HG03060 (cell line): ENCODE measurements around the gene C16orf89.
"Not testable (repeated sequence)": the region's sequence is repeated elsewhere in the genome, so short reads cannot be mapped to it uniquely, and the experiment has no call there.

Experiments
- ATAC-seq: cut with Tn5 transposase; IDR thresholded peaks from one replicate; pipeline ENCODE4 v1.9.1; 2021; ENCODE audit warnings: low read depth, moderate number of reproducible peaks; ENCODE audit not compliant: unreplicated experiment

C16orf89 gene, protein sequence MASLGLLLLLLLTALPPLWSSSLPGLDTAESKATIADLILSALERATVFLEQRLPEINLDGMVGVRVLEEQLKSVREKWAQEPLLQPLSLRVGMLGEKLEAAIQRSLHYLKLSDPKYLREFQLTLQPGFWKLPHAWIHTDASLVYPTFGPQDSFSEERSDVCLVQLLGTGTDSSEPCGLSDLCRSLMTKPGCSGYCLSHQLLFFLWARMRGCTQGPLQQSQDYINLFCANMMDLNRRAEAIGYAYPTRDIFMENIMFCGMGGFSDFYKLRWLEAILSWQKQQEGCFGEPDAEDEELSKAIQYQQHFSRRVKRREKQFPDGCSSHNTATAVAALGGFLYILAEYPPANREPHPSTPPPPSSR

DNA sequence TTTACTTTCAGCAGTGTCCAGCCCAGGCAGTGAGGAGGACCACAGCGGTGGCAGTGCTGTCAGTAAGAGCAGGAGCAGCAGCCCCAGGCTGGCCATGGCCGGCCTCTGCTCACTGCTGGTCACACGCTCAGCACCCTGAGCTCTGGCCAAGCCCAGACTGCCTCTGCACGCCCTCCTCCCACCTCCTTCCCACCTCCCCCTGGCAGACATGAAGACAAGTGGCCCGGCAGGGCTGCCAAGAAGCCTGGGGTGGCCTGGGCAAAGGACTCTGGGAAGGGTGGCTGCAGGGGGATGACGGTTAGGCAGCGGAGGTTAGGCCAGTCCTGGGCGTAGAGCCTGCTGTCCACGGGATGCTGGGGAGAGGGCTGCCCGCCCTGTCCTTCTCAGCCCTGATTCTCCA, at the start of gene C16orf89:
C16orf89 (minus strand) TSS at position 144 of the 400 bp plus-strand sequence; CDS start at position 96, 48 bp downstream.
- no peak for ATAC-seq

DNA sequence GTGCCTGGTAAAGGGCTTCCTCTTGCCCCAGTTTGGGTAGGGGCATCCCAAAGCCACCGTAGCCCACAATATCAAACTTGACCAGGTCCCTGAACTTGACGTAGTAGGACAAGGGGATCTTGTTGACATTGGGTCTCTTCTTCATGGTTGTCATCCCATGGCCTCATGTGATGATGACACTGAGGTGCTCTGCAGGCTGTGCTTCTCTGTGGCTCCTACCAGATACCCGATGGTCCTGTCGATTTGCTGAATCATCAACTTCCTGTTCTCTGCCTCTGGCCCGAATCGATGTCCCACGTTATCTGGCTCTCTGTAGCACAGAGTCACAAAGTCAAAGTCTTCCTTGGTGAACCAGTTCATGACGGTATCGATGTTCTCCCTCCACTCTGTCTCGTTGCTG, 45.2 kb upstream of the C16orf89 start:
- not testable (repeated sequence) for ATAC-seq

DNA sequence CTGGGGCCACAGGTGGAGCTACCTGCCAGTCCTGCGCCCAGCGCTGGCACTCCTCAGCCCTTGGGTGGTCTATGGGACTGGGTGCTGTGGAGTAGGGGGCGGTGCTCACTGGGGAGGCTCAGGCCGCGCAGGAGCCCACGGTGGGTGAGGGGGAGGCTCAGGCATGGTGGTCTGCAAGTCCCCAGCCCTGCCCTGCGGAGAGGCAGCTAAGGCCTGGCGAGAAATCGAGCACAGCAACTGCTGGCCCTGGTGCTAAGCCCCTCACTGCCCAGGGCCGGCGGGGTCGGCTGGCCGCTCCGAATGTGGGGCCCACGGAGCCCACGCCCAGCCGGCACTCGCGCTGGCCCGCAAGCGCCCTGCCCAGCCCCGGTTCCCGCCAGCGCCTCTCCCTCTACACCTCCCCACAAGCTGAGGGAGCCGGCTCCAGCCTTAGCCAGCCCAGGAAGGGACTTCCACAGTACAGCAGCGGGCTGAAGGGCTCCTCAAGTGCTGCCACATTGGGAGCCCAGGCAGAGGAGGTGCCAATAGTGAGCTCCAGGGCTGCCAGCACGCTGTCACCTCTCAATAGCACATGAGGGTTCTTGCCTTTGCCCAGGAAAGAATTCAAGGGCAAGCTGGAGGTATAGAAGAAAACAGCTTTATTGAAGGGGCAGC, 42.9 kb upstream of the C16orf89 start:
- no peak for ATAC-seq

DNA sequence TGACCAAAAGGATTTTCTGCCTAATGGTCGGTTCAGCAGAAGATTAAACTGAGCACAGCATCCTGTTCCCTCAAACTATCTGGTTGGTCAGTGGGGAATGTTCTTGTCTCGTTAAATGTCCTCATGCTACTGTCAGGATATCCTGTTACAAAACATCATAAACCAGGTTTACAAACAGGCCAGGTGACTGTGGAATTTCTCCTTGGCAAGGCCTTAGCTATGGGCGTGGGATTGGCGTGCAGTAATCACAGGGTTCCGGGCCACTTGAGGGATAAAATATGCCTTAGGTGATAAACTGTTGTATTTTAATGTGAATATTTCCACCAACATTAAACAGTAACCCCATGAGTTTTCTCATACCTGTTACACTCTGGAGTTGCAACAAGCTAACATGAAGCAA, 39.3 kb upstream of the C16orf89 start:
- ATAC-seq: not testable (repeated sequence)

DNA sequence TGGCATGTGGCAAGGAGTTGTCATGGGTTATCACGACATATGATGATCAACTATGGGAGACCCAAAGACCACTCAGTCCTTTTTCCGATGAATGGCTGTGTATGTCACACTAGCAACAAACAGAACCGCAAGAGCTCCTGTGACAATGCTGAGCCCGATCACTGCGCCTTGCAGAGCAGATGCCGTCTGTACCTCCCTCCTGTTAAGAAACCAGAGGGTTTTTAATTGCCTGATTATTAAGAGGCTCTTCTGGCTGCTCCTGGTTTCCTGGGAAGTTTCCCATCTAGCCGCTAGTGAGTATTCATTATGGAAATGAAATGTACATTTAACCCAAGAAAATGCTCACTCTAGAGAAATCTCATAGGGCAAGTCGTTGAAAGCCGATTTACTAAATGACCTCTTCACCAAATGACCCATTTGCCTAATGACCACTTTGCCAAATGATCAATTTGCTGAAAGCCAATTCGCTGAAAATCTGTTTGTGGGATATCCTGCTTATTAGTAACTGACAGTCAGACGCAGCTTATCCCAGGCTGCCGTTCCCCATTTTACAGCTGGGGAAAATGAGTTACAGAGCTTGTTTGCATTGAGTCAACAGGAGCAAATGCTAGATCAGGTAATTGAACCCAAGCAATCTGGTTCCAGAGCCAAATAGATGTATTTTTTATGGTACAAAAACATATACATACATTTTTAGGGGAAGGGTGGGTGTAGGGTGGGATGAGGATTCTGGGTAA, 37.7 kb upstream of the C16orf89 start:
- ATAC-seq: not testable (repeated sequence)

DNA sequence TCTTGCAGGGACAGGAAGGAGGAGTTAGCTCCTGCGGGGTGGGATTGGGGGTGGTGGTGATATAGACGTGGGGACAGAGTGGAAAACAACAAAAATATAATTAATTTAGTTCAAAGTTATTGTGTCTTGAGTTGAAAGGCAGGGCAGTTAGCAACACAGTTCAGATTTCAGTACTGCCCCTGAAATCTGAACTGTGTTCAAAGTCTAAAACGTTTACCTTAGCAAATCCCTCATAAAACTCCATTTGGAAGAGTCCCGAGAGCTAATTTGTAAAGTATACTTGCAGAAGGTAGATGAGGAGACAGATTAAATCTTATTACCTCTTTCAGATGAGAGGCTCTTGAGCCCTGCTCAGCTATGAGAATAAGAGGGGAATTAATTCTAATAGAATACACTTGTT, 33.4 kb upstream of the C16orf89 start:
- not testable (repeated sequence) for ATAC-seq

DNA sequence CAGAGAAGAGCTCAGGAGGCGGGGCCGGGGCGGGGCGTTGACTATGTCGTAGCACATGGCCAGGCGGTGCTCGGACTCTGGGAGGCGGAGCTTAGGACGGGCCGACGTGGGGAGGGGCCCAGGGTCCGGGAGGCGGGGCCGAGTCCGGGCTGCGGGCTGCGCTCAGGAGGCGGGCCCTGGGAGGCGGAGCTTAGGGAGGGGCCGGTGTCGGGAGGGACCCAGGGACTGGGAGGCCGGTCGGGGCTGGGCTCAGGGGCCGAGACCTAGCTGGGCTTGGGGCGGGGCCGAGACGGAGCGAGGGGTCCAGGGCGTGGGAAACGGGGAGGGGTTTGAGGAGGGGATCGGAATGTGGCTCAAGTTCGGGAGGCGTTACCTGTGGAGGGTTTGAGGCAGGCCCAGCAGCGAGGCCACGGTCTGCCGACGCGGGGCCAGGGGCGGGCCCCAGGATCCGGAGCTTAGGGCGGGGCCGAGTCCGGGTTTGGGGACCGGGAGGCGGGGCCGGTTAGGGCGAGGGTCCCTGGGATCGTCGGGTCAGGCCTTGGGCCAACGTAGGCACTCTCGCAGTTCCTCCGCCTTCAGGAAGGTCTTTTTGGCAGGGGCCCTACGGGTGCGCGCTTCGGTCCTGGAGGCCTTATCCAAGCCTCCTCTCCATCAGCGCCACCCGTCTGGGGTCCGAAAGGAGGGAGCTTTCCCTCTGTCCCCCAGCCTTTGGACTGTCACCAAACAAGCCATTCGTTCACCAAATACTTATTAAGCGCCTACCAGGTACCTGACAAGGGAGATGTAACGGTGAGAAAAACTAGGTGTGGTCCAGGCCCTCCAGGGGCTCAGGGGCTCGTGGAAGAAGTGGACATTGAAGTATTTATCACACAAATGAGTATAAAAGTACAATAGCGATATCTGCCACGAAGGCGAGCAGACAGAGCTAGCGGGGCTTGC, 32.7 kb upstream of the C16orf89 start:
- not testable (repeated sequence) for ATAC-seq

DNA sequence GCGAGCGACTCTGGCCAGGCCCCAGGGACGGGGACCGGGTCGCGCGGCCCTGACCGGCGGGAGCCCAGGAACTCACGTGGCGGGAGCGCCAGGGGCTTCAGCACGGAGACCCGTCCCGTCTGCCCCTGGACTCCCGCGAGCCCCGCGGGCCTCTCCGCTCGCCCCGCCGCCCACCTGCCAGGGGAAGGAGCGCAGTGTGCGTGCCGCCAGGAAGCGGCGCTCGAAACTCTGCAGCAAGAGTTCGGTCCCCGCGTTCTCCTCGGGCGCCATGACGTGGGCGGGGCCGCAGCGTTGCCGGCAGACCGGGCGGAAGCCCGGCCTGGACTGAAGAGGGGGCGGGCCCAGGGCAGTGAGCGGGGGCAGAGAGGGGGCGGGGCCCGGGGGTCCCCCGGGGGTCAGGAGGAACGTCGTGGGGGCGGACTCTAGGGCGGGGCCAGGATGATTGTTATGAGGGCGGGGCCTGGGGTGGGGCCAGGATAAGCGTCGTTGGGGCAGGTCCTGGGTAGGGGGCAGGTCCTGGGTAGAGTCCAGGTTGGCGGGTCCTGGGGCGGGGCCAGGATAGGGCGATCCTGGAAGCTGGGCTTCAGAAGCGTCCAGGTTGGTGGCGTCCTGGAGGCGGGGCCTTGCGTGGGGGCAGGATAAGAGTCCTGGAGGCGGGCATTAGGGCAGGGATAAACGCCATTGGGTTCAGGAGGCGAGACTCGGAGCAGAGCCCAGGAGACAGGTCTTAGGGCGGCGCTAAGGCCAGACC, 31.9 kb upstream of the C16orf89 start, which contains the start of gene EEF2KMT:
EEF2KMT (minus strand) TSS at position 326 of the 751 bp plus-strand sequence; CDS start at position 270, 56 bp downstream.
- ATAC-seq: not testable (repeated sequence)

DNA sequence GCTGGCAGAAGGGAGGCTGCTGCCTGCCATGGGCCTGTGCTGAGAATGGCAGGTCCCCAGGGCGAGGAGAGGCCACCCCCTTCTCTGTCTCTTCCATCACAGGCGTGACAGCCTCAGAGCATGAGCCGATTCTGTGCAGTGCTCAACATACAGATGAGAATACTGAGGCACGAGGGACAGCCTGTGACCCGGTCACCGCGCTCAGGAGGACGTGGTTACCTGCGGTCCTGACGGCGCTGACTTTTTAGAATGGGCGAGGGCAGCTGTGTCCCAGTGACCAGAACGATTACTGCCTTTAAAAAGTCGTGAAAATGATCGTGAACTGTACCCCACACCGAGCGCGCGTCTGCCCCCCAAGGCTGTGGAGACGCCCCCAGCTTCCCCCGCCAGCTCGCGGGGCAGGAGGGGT, 31.3 kb upstream of the C16orf89 start:
- ATAC-seq: not testable (repeated sequence)

DNA sequence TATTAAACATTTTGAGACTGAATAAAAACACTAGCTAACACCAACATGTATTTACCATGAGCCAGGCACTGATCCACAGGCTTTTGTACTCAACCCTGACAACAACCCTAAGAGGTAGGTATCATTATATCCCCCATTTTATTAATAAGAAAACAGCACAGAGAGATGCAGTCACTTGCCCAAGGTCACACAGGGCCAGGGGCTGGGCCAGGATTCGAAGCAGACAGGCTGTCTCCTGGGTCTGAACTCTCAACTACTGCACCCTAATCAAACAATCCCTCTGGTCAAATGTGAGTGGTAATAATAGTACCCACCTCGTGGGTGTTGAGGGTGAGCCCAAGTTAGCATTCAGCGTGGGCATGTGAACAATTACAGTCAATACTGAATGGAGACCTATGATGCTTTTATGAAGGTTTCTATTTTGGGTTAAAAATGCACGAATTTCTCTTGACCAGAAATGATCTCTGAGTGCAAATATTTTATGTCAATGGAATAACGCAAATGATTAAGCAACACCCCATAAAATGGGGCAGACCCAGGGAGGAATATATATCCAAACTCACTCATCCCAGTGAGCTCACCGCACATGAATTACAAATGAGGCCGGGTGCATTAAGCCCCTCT, 30.8 kb upstream of the C16orf89 start:
- not testable (repeated sequence) for ATAC-seq

DNA sequence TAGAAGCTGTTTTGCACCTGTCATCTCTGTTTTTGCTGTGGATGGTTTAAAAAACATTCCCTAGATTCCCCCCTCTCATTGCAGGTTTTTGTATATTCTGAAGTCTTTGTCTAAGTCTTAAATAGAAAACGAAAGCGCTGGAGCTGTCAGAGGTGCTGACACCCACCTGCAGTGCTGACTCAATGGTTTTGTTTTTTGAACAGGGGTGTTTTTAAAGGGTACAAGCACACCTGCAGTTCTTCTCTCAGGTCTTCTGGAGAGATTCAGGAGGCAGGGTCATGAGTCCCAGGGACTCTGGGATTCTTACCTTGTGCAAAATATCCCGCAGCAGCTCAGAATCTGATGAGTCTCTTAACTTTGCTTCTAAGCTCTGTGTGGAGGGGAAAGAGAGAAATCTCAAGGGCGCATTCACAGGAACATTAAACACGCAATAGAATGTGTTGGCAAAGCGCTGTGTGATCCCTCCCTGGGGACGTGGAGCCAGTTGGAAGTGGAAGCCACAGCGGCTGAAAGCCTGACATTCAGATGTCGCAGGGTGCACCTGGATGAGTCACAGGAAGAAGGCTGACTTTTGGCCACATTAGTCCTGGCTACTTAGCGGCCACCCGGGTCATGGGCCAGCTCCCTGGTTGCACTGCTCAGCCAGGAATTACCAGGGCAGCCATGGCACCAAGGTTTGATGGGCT, 29.5 kb upstream of the C16orf89 start:
- ATAC-seq: not testable (repeated sequence)

DNA sequence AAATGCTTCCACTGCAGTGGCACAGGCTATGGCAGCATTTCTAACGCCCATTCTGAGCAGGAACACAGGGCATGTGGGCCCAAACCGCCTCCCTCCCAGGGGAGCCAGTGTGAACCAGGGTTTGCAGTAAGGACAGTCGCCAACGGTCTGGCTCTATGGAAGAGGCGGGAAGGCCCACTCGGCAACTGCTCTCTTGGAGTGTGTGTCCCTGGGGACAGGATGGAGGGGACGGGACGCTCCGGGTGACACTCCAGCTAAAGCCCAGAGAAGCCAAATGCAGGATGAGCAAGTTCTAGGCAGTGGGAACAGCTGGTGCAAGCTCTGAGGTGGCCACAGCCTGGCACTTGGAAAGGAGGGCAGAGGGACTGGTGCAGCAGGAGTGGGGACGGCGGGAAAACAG, 28.0 kb upstream of the C16orf89 start:
- not testable (repeated sequence) for ATAC-seq

DNA sequence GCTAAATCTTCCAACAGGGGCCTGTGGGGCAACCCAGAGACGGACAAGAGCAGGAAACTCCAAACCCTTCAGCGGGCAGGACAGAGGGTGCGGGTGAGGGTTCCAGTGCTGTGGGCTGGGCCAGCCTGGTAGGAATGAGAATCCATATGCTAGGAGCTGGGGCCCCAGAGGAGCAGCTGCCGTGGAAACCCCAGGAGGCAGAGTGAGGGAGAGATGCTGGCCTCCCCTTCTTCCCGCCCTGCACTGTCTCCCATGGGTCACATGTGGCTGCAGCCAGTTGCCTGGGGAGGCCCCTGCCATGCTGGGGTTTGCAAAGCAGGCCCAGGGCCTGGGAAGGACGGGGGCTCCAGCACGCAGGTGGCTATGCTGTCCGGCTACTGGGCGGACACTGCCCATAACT, 27.3 kb upstream of the C16orf89 start:
- ATAC-seq: not testable (repeated sequence)

DNA sequence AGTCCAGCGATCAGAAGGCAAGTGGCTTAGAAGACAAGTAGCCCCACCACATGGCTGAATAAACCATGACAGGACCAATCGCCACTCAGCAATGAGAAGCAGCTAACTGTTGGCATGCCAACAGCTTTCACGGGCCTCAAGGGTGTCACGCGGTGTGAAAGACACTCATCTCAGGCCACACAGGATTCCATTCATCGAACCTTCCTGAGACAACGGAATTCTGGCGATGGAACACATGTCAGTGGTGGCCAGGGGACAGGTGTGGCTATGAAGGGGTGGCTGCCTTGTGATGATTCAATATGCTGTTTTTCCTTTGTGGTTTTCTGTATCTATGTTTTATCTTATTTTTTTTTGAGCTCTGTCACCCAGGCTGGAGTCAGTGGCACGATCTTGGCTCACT, 24.8 kb upstream of the C16orf89 start:
- ATAC-seq: not testable (repeated sequence)

DNA sequence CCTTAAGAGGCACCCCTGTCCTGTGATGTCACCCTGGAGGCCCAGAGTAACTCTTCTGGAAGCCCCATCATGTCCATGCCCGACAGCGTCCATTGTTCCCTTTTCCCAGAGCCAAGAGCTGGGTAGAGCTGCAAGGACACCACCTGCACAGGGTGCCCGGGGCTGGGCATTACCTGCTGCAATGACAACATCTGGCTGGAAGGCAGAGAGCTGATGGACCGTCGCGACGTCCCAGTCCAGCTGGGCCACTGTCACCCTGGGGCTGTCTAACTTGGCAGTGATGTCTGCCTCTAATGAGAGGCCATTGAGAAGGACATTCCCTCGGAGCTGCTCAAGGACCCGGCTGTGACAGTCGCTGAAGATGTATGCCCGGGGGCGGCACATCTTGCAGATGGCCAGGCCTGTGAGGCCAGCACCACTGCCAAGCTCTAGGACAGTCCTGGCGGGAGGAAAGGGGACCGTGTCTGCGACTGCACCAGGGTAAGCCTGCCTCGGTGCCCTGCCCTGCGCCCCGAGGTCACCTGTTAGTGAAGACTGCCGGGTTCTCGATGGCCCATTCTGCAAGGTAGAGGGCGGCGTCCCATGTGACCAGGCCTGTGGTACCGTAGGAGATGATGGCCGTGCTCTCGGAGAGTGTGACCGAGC, 24.3 kb upstream of the C16orf89 start:
- ATAC-seq: not testable (repeated sequence)

DNA sequence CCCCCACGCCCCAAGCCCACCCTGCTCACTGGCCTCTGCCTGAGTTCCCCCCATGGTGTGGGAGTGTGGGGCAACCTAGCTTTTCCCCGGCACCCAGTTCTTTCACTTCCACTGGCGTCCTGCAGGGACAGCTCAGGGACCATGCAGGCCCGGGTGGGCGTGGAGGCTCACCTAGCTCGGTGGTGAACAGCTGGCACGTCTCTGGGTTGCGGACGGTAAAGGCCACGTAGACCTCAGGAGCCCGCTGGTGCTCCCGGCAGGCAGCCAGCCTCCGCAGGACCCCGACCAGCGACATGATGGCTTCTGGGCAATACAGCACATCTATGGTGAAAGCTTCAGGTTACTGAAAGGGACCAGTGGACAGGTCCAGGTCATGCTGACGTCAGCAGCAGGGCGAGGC, 23.2 kb upstream of the C16orf89 start:
- not testable (repeated sequence) for ATAC-seq

DNA sequence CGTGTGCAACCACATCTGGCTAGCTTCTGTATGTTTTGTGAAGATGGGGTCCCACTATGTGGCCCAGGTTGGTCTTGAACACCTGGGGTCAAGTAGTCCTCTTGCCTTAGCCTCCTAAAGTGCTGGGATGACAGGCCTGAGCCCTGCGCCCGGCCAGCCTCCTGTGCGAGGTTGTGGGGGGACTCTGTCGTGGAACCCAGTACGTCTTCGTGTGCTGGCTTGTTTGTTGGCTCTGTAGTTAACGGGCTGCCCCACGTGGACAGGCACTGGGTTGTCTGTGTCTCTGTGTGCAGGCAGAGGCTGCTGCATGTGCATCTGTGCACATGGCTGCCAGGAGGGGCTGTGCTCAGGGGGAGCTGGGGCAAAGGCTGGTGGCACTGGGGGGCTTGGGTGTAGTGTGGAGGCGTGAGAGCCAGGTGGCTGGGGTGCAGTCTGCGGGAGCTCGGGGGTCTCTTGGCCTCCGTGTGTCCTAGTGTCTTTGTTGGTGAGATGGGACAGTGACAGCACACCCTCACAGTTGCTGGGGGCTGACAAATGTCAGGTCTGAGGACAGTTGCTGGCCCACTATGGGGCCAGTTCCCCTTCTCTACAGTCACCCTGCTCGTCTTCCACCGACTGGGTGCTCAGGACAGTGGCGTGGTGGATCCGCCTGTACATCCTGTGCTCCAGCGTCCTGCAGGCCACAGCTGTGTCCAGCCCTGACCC, 22.5 kb upstream of the C16orf89 start:
- ATAC-seq: not testable (repeated sequence)
